PFSK-1 (cell line): ENCODE results near the gene INKA2.
A peak's percentile ranks its signal among the peaks of the same experiment; 100 is the strongest.

Experiments used
- POLR2AphosphoS5 ChIP-seq: IDR thresholded peaks from 2 replicates; pipeline ENCODE4 v1.6.1; 2012; ENCODE audit warnings: low read depth, mild to moderate bottlenecking, control low read depth, low read length, moderate library complexity
- SIN3A ChIP-seq: IDR thresholded peaks from 2 replicates; pipeline ENCODE4 v1.6.1; 2012; ENCODE audit warnings: mild to moderate bottlenecking, low read length, moderate library complexity, borderline replicate concordance; ENCODE audit not compliant: insufficient read depth
- TAF1 ChIP-seq: IDR thresholded peaks from 2 replicates; pipeline ENCODE4 v1.6.1; 2012; ENCODE audit warnings: low read length, control low read depth, borderline replicate concordance; ENCODE audit not compliant: insufficient read depth

DNA sequence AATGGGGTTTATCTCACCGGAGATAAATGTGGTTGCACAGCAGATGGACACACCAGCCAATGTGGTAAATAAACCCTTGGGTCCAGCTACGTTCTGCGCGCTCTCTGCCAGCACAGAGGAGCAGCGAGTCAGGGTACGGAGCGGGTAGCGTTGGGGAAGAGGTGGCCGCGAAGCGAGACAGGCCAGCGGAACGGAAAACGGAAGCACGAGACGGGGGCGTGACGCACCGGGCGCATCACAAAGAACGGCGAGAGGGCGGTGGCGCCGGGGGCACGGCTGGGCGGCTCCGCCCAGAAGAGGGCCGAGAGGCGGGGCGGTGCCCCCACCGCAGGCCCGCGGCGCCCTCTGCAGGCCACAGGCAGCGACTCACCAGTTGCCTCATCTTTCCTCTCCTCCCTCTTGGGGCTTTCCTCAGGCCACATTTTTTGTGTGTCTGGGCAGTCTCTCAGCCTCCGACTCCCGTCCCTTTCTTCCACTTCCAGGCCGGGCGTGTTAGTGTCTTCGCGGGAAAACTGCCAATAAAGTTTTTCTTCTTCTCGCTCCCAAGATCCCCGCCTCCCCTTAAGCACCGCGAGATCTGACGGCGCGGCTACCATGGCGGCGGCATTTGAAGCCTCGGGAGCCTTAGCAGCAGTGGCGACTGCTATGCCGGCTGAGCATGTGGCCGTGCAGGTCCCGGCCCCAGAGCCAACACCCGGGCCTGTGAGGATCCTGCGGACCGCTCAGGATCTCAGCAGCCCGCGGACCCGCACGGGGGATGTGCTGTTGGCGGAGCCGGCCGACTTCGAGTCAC, 16.3 kb upstream of the INKA2 start, which contains the start of gene DDX20:
- TF ChIP-seq SIN3A (peak; percentile 95), TAF1 (peak; percentile 94), POLR2AphosphoS5 (peak; percentile 87)
